Mesodermal cell (in vitro differentiated cells): ENCODE results near the gene GOLGA6L4. TPM values are rescaled to one million over a fixed set of nuclear protein-coding genes. Genes with fewer than 3 reads are reported as not detected.
"Not testable (repeated sequence)": the region's sequence is repeated elsewhere in the genome, so short reads cannot be mapped to it uniquely, and the experiment has no call there.

ENCODE experiments used
- H3K27ac ChIP-seq: 2 replicates; pipeline ENCODE4 v1.7.0; 2013; ENCODE audit warnings: mild to moderate bottlenecking, low read depth, low read length, moderate library complexity; ENCODE audit not compliant: severe bottlenecking
- H3K36me3 ChIP-seq: 2 replicates; pipeline ENCODE4 v1.7.1; 2013; ENCODE audit warnings: mild to moderate bottlenecking, low read length, moderate library complexity; ENCODE audit not compliant: control insufficient read depth, insufficient read depth
- H3K4me1 ChIP-seq: one replicate; pipeline ENCODE4 v1.7.1; 2013; ENCODE audit warnings: mild to moderate bottlenecking, low read length; ENCODE audit not compliant: insufficient read depth, control insufficient read depth, poor library complexity, severe bottlenecking
- H3K4me3 ChIP-seq: 2 replicates; pipeline ENCODE4 v1.7.0; 2013; ENCODE audit warnings: low read length, control low read depth, mild to moderate bottlenecking; ENCODE audit not compliant: insufficient read depth, poor library complexity, severe bottlenecking; ENCODE audit errors: extremely low read depth
- H3K9me3 ChIP-seq: 2 replicates; pipeline ENCODE4 v1.7.1; 2013; ENCODE audit warnings: mild to moderate bottlenecking, low read length, moderate library complexity; ENCODE audit not compliant: control insufficient read depth
- WGBS, 2 experiments: methylation state at CpG; one replicate each; pipeline ENCODE4 v1.1.5; 2013; ENCODE audit warnings: missing lambda C conversion rate in 2 of 2; ENCODE audit not compliant: insufficient coverage in 2 of 2; 5-methylcytosine and 5-hydroxymethylcytosine counted together
- polyA plus RNA-seq, 2 experiments: library from polyadenylated mRNA; stranded (reverse); fragments of 50-300 nt; gene quantifications; one replicate each; pipeline ENCODE4 v1.2.3, GENCODE V29; 2013

Gene GOLGA6L4, protein sequence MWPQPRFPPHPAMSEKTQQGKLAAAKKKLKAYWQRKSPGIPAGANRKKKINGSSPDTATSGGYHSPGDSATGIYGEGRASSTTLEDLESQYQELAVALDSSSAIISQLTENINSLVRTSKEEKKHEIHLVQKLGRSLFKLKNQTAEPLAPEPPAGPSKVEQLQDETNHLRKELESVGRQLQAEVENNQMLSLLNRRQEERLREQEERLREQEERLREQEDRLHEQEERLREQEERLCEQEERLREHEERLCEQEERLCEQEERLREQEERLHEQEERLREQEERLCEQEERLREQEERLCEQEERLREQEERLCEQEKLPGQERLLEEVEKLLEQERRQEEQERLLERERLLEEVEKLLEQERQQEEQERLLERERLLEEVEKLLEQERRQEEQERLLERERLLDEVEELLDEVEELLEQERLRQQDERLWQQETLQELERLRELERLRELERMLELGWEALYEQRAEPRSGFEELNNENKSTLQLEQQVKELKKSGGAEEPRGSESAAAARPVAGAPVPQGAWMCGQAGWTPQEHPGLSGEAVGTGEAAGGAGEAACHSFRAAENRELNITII
- polyA plus RNA-seq (2013, experiment 1 of 2), result 3.5 TPM
- polyA plus RNA-seq (2013, experiment 2 of 2), result 3.2 TPM

DNA sequence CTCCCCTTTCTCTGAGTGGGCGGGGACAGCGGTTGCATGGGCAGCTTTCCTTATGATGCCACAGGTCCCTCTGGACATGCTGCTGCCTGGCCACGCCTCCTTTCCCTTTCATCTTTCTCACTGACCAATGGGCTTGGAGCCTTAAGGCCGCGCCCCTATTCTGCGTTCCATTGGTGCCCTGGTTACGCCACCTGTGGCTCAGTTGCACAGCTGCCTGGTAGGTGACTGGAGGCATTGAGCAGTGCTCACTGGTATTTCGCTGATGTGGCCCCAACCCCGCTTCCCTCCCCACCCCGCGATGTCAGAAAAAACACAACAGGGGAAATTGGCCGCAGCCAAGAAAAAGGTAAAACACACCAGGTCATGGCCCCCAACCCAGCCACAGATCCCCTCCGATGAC, at the start of gene GOLGA6L4:
GOLGA6L4 (plus strand) TSS at position 201 of the 400 bp plus-strand sequence; CDS start at position 263, 62 bp downstream.
- not testable (repeated sequence) for H3K4me3 ChIP-seq, H3K4me1 ChIP-seq, H3K27ac ChIP-seq, H3K9me3 ChIP-seq, H3K36me3 ChIP-seq
- no CpG with 5 or more reads among the region's 13 CpGs for WGBS, 2 experiments

DNA sequence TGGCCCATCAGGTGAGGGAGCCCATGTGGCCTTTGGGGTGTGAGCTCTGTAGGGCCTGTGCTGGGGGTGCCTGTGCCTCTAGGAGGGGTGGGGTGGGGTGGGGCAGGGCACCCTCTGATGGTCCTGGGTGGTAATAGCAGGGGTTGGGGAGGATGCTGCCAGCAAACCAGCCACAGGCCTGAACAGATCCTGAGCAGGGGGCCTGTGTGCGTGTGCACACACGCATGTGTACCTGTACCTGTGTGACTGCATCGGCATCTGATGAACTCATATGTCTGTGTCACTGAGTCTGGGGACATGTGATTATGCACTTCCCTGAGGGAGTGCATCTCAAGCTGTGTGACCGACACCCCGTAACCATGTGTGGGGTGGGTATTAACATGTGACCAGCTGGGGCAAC, 42.6 kb upstream of the GOLGA6L4 start:
- not testable (repeated sequence) for H3K36me3 ChIP-seq, H3K4me3 ChIP-seq, H3K9me3 ChIP-seq, H3K4me1 ChIP-seq, H3K27ac ChIP-seq
- WGBS, 2 experiments, result no CpG with 5 or more reads among the region's 5 CpGs

DNA sequence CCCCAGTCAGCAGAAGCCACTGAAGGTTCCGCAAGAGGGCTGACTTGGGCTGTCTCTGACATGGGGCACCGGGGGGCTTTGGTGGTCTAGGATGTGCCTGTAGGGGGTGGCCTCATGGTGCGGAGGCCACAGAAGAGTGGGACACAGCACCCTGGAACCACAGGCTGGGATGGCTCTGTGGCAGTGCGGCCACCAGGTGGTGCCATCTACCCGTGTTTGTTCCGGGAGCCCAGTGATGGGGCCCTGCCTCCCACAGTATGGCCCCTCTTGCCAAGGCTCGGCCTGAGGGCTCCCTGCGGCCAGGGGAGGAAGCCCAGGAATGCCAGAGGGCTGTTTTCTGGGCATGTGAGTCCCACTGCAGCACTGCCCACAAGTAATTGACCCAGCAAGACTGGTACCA, 40.0 kb upstream of the GOLGA6L4 start:
- WGBS, 2 experiments, result no CpG with 5 or more reads among the region's 8 CpGs
- H3K27ac ChIP-seq, H3K4me1 ChIP-seq, H3K9me3 ChIP-seq, H3K4me3 ChIP-seq, H3K36me3 ChIP-seq: not testable (repeated sequence)

DNA sequence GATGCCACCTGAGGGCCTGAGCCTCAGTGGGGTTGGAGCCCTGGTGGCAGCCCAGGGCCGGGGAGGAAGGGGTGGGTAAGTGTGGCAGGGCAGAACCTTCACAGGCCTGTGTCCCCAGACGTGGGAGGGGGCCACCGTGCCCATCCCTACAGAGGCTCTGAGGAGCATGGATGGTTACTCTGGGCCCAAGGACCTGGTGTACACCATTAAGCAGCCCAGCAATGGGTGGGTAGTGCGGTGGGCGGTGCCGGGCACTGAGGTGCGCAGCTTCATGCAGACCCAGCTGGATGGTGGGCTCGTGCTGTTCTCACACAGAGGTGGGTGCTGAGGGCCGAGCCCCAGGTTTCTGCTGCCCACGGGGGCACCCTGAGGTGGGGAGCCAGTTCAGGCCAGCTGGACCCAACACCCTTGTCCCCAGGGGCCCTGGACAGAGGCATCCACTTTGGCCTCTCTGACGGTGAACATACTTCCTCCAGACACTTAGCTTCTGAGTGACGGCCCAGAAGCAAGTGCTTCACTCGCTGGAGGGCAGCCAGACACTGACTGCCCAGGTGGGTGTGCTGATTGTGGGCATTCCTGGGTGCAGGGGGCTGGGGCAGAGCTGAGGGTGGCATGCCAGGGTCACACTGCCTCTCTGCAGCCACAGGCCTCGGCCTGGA, 38.9 kb upstream of the GOLGA6L4 start:
- not testable (repeated sequence) for H3K4me1 ChIP-seq, H3K9me3 ChIP-seq, H3K36me3 ChIP-seq, H3K27ac ChIP-seq, H3K4me3 ChIP-seq
- no CpG with 5 or more reads among the region's 14 CpGs for WGBS, 2 experiments

DNA sequence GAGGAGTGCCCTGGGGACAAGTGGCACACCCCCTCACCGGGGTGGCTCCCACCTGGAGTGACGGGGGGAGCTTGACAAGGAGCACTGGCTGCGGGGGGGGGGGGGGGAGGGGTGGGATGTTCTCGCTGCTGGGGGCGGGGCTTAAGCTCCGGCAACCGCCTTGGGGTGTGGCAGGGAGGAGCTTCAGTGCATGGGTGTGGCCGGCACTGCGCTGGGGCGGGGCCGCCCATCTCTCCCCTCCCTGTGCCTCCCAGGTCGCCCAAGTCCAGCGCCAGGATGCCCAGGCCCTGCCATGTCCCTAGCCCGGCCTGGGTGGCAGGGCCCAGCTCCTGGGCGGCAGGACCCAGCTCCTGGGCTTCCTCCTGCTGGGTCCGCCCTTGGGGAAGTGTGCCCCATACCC, 35.7 kb upstream of the GOLGA6L4 start:
- H3K4me3 ChIP-seq, H3K27ac ChIP-seq, H3K4me1 ChIP-seq, H3K36me3 ChIP-seq, H3K9me3 ChIP-seq: not testable (repeated sequence)
- WGBS, 2 experiments, result no CpG with 5 or more reads among the region's 16 CpGs

DNA sequence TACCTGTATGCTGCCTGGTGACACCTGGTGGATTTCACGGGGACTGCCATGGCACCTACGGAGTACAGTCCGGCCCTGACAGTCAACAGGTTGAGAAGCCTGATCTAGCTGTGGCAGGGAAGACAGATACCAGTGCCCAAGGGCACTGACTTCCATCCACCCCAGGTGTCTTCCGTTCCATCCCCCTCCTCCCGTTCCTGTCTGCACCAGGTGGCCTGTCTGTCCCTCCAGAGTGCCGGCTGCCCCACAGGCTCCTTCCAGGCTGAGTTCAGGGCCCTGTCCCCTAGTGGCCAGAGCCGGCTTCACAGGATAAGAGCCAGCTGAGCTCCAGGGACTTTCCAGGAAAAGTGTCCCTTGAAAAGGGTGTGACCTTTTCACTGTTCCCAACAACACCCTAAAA, 10.9 kb downstream of the GOLGA6L4 start:
- not testable (repeated sequence) for H3K27ac ChIP-seq, H3K4me3 ChIP-seq, H3K9me3 ChIP-seq, H3K4me1 ChIP-seq, H3K36me3 ChIP-seq
- no CpG with 5 or more reads among the region's 7 CpGs for WGBS, 2 experiments
